Thyroid gland (tissue), 4 donors: ENCODE measurements around the gene MAP3K13.

ENCODE experiments used
- CTCF ChIP-seq, 6 experiments: fragments of 200-600 bp in 3 of 6; fragments of 450-650 bp in 3 of 6; sonication (generic) in 3 of 6; IDR thresholded peaks; one replicate each; pipeline ENCODE4 v1.5.1; 2016 to 2019; ENCODE audit warnings: antibody characterized with exemption in 6 of 6, mild to moderate bottlenecking in 2 of 6, inconsistent platforms in 1 of 6, moderate library complexity in 1 of 6
- POLR2A ChIP-seq, 2 donors: fragments of 450-650 bp; IDR thresholded peaks; one replicate each; pipeline ENCODE4 v1.6.1; 2017; ENCODE audit warnings: antibody characterized with exemption in 2 of 2, mild to moderate bottlenecking in 2 of 2, moderate library complexity in 1 of 2

GRCh38 chr3:185521349-185522138 lies 158.6 kb downstream of the MAP3K13 start:
- TF ChIP-seq CTCF (IDR thresholded peaks at IDR 0.05) (no peak), POLR2A (IDR thresholded peaks at IDR 0.05) (no peak)
